Pons (tissue), 1 donor: Measurements from ENCODE around the gene MTMR12.

Experiments used
- DNase-seq: peaks from one replicate; pipeline ENCODE4 v3.0.0-alpha.2; 2016; ENCODE audit warnings: low spot score

MTMR12 gene

GRCh38 chr5:32190095-32190494 lies 122.6 kb downstream of the MTMR12 start:
- no peak for DNase-seq

DNA sequence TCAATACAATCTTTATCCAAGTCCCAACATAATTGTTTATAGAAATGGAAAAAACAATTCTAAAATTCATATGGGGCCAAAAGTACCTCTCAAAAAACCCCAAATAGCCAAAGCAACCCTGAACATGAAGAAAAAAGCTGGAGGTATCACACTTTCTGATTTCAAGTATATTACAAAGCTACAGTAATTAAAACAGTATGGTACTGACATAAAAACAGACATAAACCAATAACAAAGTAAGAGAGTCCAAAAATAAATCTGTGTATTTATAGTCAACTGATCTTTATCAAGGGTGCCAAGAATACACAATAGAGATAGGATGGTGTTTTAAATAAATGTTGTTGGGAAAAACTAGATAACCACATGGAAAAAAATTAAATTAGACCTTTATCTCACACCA lies 125.1 kb downstream of the MTMR12 start:
- DNase-seq: no peak

DNA sequence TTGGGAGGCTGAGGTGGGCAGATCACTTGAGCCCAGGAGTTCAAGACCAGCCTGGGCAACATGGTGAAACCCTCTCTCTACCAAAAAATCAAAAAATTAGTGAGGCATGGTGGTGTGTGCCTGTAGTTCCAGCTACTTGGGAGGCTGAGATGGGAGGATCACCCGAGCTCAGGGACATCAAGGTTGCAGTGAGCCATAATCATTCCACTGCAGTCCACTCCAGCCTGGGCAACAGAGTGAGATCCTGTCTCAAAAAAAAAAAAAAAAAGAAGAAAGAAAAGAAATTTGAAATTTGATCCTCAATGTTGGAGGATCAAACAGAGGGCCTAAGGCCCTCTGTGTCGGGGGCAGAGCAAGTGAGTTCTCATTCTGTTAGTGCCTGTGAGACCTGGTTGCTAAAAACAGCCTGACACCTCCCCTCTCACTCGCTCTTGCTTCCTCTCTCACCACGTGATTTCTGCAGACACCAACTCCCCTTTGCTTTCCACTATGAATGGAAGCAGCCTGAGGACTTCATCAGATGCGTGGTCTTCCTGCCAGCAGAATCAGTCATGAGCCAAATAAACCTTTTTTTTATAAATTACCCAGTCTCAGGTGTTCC lies 130.2 kb downstream of the MTMR12 start:
- no peak for DNase-seq
